ENCODE data around the gene WNT5B. TPM values are rescaled to one million over a fixed set of nuclear protein-coding genes. Genes with fewer than 3 reads are reported as not detected.

The WNT5B gene
- total RNA-seq, 1 experiment from 2014 or later, result 0.34 TPM

GRCh38 chr12:1696800-1697199, 67.8 kb downstream of the WNT5B start:
- intact Hi-C loops (cut with micrococcal nuclease; ENCODE audit: unreplicated experiment), result no loop called here
- POLR2A ChIA-PET (ENCODE audit: low non-redundant PET), result no interaction called here

More at GRCh38 chr12:1696800-1697199, 67.8 kb downstream of the WNT5B start:
- Histone ChIP-seq H3K36me3 (ENCODE audit: insufficient read depth, low read length, poor library complexity, severe bottlenecking) (no peaks in the 10 kb centered on the region), H3K9me3 (ENCODE audit: low read depth, low read length, poor library complexity, severe bottlenecking) (no peaks in the 10 kb centered on the region), H3K27me3 (replicated peaks; ENCODE audit: insufficient read depth, low read depth, low read length, poor library complexity) (no peaks in the 10 kb centered on the region), H3K4me1 (ENCODE audit: insufficient read depth, low read length, poor library complexity, severe bottlenecking) (peaks cover 15% of the 10 kb centered on the region), H3K27ac (ENCODE audit: low read depth, low read length, poor library complexity, severe bottlenecking) (no peak overlapping the region), H3K4me3 (ENCODE audit: low read depth, low read length, poor library complexity, severe bottlenecking) (no peak overlapping the region)
- no TSS peak for BruUV-seq (replicated peaks)
- no peak for TF ChIP-seq EZH2 (IDR thresholded peaks at IDR 0.05; ENCODE audit: borderline replicate concordance, low read depth, low read length, poor library complexity, severe bottlenecking)
- no peak for TF ChIP-seq CTCF (conservative IDR thresholded peaks at IDR 0.05; ENCODE audit: low read depth, low read length)
- CTCF ChIA-PET, result no interaction called here
- no peak for DNase-seq (ENCODE audit: low spot score)

Small RNAs within 50 kb of the gene (microRNA-seq; reads per million reads assigned to microRNA genes)
- not detected for gene MIR3649

Other genes with a start within 250 kb of the WNT5B start
- 19.3 and 21.2 TPM in 2 replicates for gene FBXL14, start 34.6 kb upstream of the WNT5B start, total RNA-seq (2021)
- gene ADIPOR2, start 61.8 kb downstream of the WNT5B start, total RNA-seq (2021), result 74.4 and 84.0 TPM in 2 replicates
- not detected in 2 replicates for gene LRTM2, start 191.3 kb downstream of the WNT5B start, total RNA-seq (2021)